ENCODE results near the gene KIF7.

- TF ChIP-seq SMC3 (IDR thresholded peaks at IDR 0.05; ENCODE audit: low read depth, low read length) (no peak), RFX5 (IDR thresholded peaks at IDR 0.05; ENCODE audit: low read depth, low read length) (no peak), ELK1 (IDR thresholded peaks at IDR 0.05; ENCODE audit: borderline replicate concordance, low read depth, low read length) (no peak)
- TF ChIP-seq, protein P1, sequence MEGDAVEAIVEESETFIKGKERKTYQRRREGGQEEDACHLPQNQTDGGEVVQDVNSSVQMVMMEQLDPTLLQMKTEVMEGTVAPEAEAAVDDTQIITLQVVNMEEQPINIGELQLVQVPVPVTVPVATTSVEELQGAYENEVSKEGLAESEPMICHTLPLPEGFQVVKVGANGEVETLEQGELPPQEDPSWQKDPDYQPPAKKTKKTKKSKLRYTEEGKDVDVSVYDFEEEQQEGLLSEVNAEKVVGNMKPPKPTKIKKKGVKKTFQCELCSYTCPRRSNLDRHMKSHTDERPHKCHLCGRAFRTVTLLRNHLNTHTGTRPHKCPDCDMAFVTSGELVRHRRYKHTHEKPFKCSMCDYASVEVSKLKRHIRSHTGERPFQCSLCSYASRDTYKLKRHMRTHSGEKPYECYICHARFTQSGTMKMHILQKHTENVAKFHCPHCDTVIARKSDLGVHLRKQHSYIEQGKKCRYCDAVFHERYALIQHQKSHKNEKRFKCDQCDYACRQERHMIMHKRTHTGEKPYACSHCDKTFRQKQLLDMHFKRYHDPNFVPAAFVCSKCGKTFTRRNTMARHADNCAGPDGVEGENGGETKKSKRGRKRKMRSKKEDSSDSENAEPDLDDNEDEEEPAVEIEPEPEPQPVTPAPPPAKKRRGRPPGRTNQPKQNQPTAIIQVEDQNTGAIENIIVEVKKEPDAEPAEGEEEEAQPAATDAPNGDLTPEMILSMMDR (conservative IDR thresholded peaks at IDR 0.05; ENCODE audit: low read depth, low read length): no peak
These were observed 2.6 kb downstream of the KIF7 start for GRCh38 chr15:89652666-89653065.
